Heart left ventricle (tissue), 13 donors: ENCODE data around the gene IPO13.

Experiments used
- CTCF ChIP-seq, 12 donors: fragments of 200-600 bp; sonication (generic) in 4 of 12; IDR thresholded peaks; one replicate each; pipeline versions ENCODE4 v1.5.0 to v1.8.0; 2018 to 2022; ENCODE audit warnings: antibody characterized with exemption in 12 of 12, mild to moderate bottlenecking in 5 of 12
- POLR2A ChIP-seq, 2 donors: fragments of 450-650 bp; IDR thresholded peaks; one replicate each; pipeline ENCODE4 v1.6.1; 2017; ENCODE audit warnings: antibody characterized with exemption in 2 of 2, mild to moderate bottlenecking in 2 of 2, moderate library complexity in 2 of 2
- donor health status: ischemic (EF 13 %, LVEDD 7.1; RV severe dilation, severe dysfunction).
- donor health status: DM: no; HTN: yes; CAD: no.
- donor health status: DM: no; HTN: no; CAD: no.
- donor health status: ischemic (EF 25% LVEDD 6.9; RV normal size, moderate dysfunction).
- donor health status: ischemic (EF 25% LVEDD 5.7; RV mildly dilated, moderate dysfunction).
- donor health status: ischemic (EF 35%, LVEDD 5.7; RV mildly dilated, moderate dysfunction).
- donor health status: nonischemic (EF 11% LVEDD 7.7; RV severe dilation, severe dysfunction).
- donor health status: DM: yes; HTN: yes; CAD: no.
- donor health status: PGD.
- donor health status: ischemic (EF 29% LVEDD 5.4; RV normal size, mild dysfunction).
- donor health status: nonischemic (EF 23%, LVEDD 6.1; RV moderate dilation, normal function).

- TF ChIP-seq POLR2A (IDR thresholded peaks at IDR 0.05) (no peak), CTCF (IDR thresholded peaks at IDR 0.05) (no peak)
Measured at GRCh38 chr1:43938892-43939587, 7.7 kb upstream of the IPO13 start.
